Colonic mucosa (tissue), 4 donors: Measurements from ENCODE around the gene FAM222B. TPM values are rescaled to one million over a fixed set of nuclear protein-coding genes. Genes with fewer than 3 reads are reported as not detected.
"Not testable (repeated sequence)": the region's sequence is repeated elsewhere in the genome, so short reads cannot be mapped to it uniquely, and the experiment has no call there.

Experiments used
- DNase-seq: peaks from one replicate; pipeline ENCODE4 v3.0.0-alpha.2; 2020
- H3K27ac ChIP-seq: fragments of 200-600 bp; one replicate; pipeline ENCODE4 v1.8.0; 2021
- H3K27me3 ChIP-seq: fragments of 200-600 bp; one replicate; pipeline ENCODE4 v1.8.0; 2021
- H3K36me3 ChIP-seq: fragments of 200-600 bp; one replicate; pipeline ENCODE4 v1.8.0; 2021
- H3K4me1 ChIP-seq: fragments of 200-600 bp; one replicate; pipeline ENCODE4 v1.8.0; 2021; ENCODE audit warnings: mild to moderate bottlenecking
- H3K4me3 ChIP-seq: fragments of 200-600 bp; one replicate; pipeline ENCODE4 v1.8.0; 2021
- H3K9ac ChIP-seq, 2 donors: one replicate each; pipeline ENCODE4 v1.7.0; 2013; ENCODE audit warnings: control low read depth in 2 of 2, low read depth in 2 of 2, low read length in 2 of 2
- H3K9me3 ChIP-seq: fragments of 200-600 bp; one replicate; pipeline ENCODE4 v1.8.0; 2021
- intact Hi-C: fragments of 100-400 bp; cut with DNase I; formaldehyde crosslinking; loops from one replicate; pipeline ENCODE4 v1.14.1; 2022
- total RNA-seq, 2 donors: library from RNA; stranded (reverse); fragmentation: NEBNext Ultra II Directional in 1 of 2; extraction: Animal tissue kit (Norgen Biotek cat#: 25700) in 1 of 2; gene quantifications; one replicate each; pipeline ENCODE4 v1.2.1, GENCODE V29; 2021
- TF ChIP-seq, protein P1 (sequence below): fragments of 200-600 bp; IDR thresholded peaks from one replicate; pipeline ENCODE4 v1.8.0; 2022; ENCODE audit warnings: antibody characterized with exemption, mild to moderate bottlenecking
- donor health status: healthy.
- donor health status: DM: no; HTN: no; CAD: no.
- donor health status: DM: no; HTN: no; CAD: no.

Gene FAM222B
- total RNA-seq, 2 donors from 2014 or later: 27.9 to 35.4 TPM

DNA sequence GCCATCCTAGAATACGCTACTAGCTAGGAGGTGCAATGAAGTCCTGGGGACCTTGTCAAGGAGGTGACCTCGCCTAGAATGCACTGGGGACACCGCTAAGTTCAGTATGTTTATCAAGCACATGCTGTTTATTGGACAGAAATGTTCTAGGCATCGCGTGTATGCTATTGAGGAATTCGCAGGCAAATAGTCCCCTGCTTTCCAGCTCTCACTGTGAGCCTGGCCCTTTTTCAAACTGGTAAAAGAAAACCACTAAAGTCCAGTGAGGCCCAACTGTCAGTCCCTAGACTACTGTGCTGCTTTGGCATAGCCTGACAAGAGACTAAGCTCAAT, 1.2 kb upstream of the FAM222B start:
- H3K36me3 ChIP-seq: no peaks in the 10 kb centered on the region
- H3K4me1 ChIP-seq: no peaks in the 10 kb centered on the region
- intact Hi-C loops: no loop called here
- H3K9me3 ChIP-seq: no peaks in the 10 kb centered on the region
- no peak for DNase-seq
- H3K4me3 ChIP-seq: no peak overlapping the region
- no peak overlapping the region for H3K27ac ChIP-seq
- no peak overlapping the region for H3K9ac ChIP-seq
- TF ChIP-seq, protein P1, sequence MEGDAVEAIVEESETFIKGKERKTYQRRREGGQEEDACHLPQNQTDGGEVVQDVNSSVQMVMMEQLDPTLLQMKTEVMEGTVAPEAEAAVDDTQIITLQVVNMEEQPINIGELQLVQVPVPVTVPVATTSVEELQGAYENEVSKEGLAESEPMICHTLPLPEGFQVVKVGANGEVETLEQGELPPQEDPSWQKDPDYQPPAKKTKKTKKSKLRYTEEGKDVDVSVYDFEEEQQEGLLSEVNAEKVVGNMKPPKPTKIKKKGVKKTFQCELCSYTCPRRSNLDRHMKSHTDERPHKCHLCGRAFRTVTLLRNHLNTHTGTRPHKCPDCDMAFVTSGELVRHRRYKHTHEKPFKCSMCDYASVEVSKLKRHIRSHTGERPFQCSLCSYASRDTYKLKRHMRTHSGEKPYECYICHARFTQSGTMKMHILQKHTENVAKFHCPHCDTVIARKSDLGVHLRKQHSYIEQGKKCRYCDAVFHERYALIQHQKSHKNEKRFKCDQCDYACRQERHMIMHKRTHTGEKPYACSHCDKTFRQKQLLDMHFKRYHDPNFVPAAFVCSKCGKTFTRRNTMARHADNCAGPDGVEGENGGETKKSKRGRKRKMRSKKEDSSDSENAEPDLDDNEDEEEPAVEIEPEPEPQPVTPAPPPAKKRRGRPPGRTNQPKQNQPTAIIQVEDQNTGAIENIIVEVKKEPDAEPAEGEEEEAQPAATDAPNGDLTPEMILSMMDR: no peak
- no peaks in the 10 kb centered on the region for H3K27me3 ChIP-seq

DNA sequence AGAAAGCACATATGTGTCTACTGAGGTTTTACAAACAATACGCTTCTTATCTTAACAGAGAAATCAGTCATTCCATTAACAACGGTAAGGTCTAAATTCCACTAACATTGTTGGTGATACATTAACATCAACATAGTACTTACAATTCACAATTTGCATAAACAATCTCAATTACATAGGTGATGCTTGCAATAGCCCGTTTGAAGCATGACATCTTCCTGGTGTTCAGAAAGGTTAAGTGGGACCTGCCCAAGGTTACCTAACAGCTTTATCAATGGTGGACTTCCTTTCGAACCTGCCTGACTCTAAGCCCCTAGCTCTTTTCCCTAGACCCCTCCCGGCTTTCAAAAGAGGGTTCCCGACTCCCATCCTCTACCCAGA, 699 bp downstream of the FAM222B start:
- intact Hi-C loops: no loop called here
- no peaks in the 10 kb centered on the region for H3K27me3 ChIP-seq

DNA sequence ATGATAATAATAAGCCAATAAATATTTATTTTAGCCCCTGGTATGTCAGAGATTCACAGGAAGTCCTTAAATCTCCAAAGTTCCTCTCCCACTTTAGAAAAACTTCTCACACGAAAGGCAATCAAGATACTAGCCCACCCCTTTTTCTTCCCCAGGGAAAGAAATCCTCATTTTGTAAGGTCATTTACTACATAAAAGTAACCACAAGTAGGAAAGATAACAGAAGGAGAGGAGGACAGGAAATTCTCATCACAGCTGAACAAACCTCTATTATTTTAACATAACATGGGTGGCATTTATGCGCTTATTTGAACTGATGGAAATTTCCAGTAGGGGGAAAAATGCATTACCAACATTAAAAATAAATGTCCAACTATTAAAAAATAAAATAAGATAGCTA, 3.4 kb downstream of the FAM222B start:
- Histone ChIP-seq H3K36me3 (no peaks in the 10 kb centered on the region), H3K27me3 (no peaks in the 10 kb centered on the region), H3K9me3 (no peaks in the 10 kb centered on the region), H3K4me1 (no peaks in the 10 kb centered on the region), H3K4me3 (no peak overlapping the region), H3K27ac (no peak overlapping the region), H3K9ac (no peak overlapping the region)
- DNase-seq: no peak
- TF ChIP-seq, protein P1: no peak
- intact Hi-C loops: no loop called here

More for the DNA sequence above, 699 bp downstream of the FAM222B start:
- DNase-seq: no peak
- peak overlapping the region; percentile 87 for H3K4me3 ChIP-seq
- TF ChIP-seq, protein P1: no peak
- H3K36me3 ChIP-seq: no peaks in the 10 kb centered on the region
- no peaks in the 10 kb centered on the region for H3K4me1 ChIP-seq
- H3K27ac ChIP-seq: peak overlapping the region; percentile 83
- peak overlapping the region; percentile 91 to 97 for H3K9ac ChIP-seq
- no peaks in the 10 kb centered on the region for H3K9me3 ChIP-seq

DNA sequence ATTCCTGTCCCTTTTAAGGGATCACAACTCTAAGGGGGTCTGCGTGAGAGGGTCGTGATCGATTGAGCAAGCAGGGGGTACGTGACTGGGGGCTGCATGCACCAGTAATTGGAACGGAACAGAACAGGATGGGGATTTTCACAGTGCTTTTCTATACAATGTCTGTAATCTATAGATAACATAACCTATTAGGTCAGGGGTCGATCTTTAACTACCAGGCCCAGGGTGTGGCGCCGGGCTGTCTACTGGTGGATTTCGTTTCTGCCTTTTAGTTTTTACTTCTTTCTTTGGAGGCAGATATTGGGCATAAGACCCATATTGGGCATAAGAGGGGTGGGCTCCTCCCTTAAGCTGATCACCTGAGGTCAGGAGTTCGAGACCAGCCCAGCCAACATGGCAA, 6.0 kb downstream of the FAM222B start:
- DNase-seq, H3K9me3 ChIP-seq, H3K36me3 ChIP-seq, intact Hi-C loops, H3K4me3 ChIP-seq, H3K9ac ChIP-seq, H3K27ac ChIP-seq, H3K4me1 ChIP-seq, H3K27me3 ChIP-seq: not testable (repeated sequence)

DNA sequence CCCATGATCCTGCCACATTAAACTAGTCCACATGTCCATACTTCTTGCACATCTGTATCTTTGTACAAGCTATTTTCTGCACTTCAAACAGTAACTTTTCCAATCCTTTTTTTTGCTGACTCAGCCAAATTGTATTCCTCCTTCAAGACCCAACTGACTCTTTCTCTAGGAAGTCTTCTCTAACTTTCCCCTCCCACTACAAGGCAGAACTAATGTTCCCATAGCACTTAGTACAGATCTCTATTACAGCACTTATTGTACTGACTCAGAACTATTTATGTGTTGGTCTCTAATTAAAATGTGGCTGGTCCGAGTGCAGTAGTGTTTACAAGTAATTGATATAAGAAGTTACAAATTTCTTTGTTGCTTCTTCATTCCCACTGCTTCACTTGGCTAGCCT, 8.2 kb downstream of the FAM222B start:
- Histone ChIP-seq H3K27me3 (no peaks in the 10 kb centered on the region), H3K4me3 (no peak overlapping the region), H3K36me3 (no peaks in the 10 kb centered on the region), H3K9me3 (no peaks in the 10 kb centered on the region), H3K9ac (no peak overlapping the region), H3K27ac (no peak overlapping the region), H3K4me1 (no peaks in the 10 kb centered on the region)
- intact Hi-C loops: no loop called here
- TF ChIP-seq, protein P1: no peak
- DNase-seq: no peak

DNA sequence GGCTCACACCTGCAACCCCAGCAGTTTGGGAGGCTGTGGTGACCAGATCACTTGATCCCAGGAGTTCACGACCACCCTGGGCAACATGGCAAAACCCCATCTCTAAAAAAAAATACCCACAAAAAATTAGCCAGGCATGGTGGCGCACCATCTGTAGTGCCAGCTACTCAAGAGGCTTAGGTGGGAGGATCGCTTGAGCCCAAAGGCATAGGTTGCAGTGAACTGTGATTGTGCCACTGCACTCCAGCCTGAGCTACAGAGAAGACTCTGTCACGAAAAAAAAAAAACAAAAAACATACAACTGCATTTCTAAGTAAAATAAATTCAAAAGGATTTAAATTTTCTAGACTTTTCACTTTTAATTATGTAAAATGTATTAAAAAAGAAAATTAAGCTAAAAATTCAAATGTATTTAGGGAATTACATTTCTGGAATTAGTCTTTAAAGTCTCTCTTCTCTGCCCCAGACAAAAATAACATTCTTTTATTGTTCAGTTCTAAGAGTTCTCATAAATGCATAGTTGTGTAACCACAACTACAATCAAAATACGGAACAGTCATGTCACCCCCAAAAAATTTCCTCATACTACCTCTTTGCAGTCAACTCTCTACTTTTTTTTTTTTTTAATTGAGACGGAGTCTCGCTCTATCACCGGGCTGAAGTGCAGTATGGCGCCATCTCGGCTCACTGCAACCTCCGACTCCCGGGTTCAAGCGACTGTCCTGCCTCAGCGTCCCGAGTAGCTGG, 14.1 kb downstream of the FAM222B start:
- TF ChIP-seq, protein P1: no peak
- Histone ChIP-seq H3K27me3 (no peaks in the 10 kb centered on the region), H3K4me1 (no peaks in the 10 kb centered on the region), H3K9me3 (no peaks in the 10 kb centered on the region), H3K9ac (no peak overlapping the region), H3K36me3 (no peaks in the 10 kb centered on the region), H3K4me3 (no peak overlapping the region), H3K27ac (no peak overlapping the region)
- DNase-seq: no peak
- intact Hi-C loops: no loop called here
